K562 (cell line): Measurements from ENCODE around the gene STT3B. TPM values are rescaled to one million over a fixed set of nuclear protein-coding genes. Genes with fewer than 3 reads are reported as not detected.

Experiments
- ATAC-seq: fragments of 200-7000 bp; cut with Tn5 transposase; 3 replicates; pipeline ENCODE4 v1.9.1; 2020; ENCODE audit warnings: moderate library complexity
- BruUV-seq: library from RNA; stranded (reverse); fragments of 400-500 nt; replicated peaks from 2 replicates; lab custom pipeline; 2021; lab: Mats Ljungman, UMichigan
- CTCF ChIA-PET: fragments of 300-600 bp; formaldehyde crosslinking; extraction: SDS; loops from one replicate; lab custom pipeline; 2021; ENCODE audit warnings: low intra/inter-chr PET ratio; lab: Yijun Ruan, JAX
- POLR2A ChIA-PET: fragments of 300-600, 350-650 bp; sonication (Branson Sonifier 250); formaldehyde crosslinking; extraction: SDS; loops from one replicate; lab custom pipeline; 2021; ENCODE audit warnings: antibody characterized with exemption, inconsistent platforms; lab: Yijun Ruan, JAX
- DNase-seq, 4 experiments: peaks; one replicate each; pipeline versions ENCODE4 v3.0.0 to v3.0.0-alpha.2; 2011 to 2018; ENCODE audit warnings: low spot score in 3 of 4, mixed read lengths in 3 of 4; ENCODE audit errors: extremely low read depth in 1 of 4
- FAIRE-seq: peaks from 2 replicates; lab custom pipeline; 2011; peaks lifted over from hg19 to GRCh38; lab: Jason Lieb, UNC
- H2AFZ ChIP-seq: 2 replicates; pipeline ENCODE4 v1.6.0; 2011; ENCODE audit warnings: low read depth, low read length, control low read depth, inconsistent platforms
- H3K27ac ChIP-seq: fragments of 200-600 bp; 3 replicates; pipeline ENCODE4 v1.8.0; 2011; ENCODE audit warnings: low read depth, mild to moderate bottlenecking, control low read depth, inconsistent platforms, low read length, moderate library complexity, mixed read lengths; ENCODE audit errors: extremely low read depth
- H3K27me3 ChIP-seq, 2 experiments: fragments of 300-600 bp in 1 of 2; 2 replicates in 1 of 2; 3 replicates in 1 of 2; pipeline versions ENCODE4 v1.6.0 to v1.8.0; 2011; ENCODE audit warnings: inconsistent platforms in 2 of 2, low read length in 2 of 2, mild to moderate bottlenecking in 1 of 2, mixed read lengths in 1 of 2, moderate library complexity in 1 of 2; ENCODE audit not compliant: control insufficient read depth in 2 of 2, insufficient read depth in 2 of 2
- H3K36me3 ChIP-seq: fragments of 300-600 bp; 3 replicates; pipeline ENCODE4 v1.8.0; 2011; ENCODE audit warnings: mild to moderate bottlenecking, low read length, inconsistent platforms; ENCODE audit not compliant: control insufficient read depth, insufficient read depth
- H3K4me1 ChIP-seq, 2 experiments: fragments of 200-600 bp in 1 of 2; replicated peaks in 1 of 2; 2 replicates in 1 of 2; 3 replicates in 1 of 2; pipeline versions ENCODE4 v1.5.1 to v1.8.0; 2011; ENCODE audit warnings: inconsistent platforms in 2 of 2, low read length in 2 of 2, mild to moderate bottlenecking in 1 of 2, mixed read lengths in 1 of 2, moderate library complexity in 1 of 2; ENCODE audit not compliant: control insufficient read depth in 2 of 2, insufficient read depth in 2 of 2
- H3K4me2 ChIP-seq: 2 replicates; pipeline ENCODE4 v1.6.1; 2011; ENCODE audit warnings: low read length, control low read depth, inconsistent platforms, mixed read lengths; ENCODE audit not compliant: insufficient read depth
- H3K4me3 ChIP-seq: fragments of 200-600 bp; sonication (generic), shearing (Covaris generic); 2 replicates; pipeline ENCODE4 v1.5.1; 2016; ENCODE audit warnings: control low read depth, inconsistent platforms
- H3K79me2 ChIP-seq: fragments of 200-600 bp; 3 replicates; pipeline ENCODE4 v1.8.0; 2011; ENCODE audit warnings: low read length, inconsistent platforms; ENCODE audit not compliant: control insufficient read depth, insufficient read depth
- H3K9ac ChIP-seq, 2 experiments: 2 replicates each; pipeline versions ENCODE4 v1.6.0 to v1.6.1; 2011; ENCODE audit warnings: low read depth in 2 of 2, low read length in 2 of 2, control low read depth in 1 of 2, inconsistent platforms in 1 of 2, mild to moderate bottlenecking in 1 of 2, mixed read lengths in 1 of 2; ENCODE audit not compliant: insufficient read depth in 1 of 2
- H3K9me1 ChIP-seq: one replicate; pipeline ENCODE4 v1.6.0; 2011; ENCODE audit warnings: inconsistent platforms, mild to moderate bottlenecking, low read length, moderate library complexity; ENCODE audit not compliant: control insufficient read depth, insufficient read depth
- H3K9me3 ChIP-seq: replicated peaks from 2 replicates; pipeline ENCODE4 v1.5.1; 2011; ENCODE audit warnings: low read depth, low read length, inconsistent platforms; ENCODE audit not compliant: control insufficient read depth, insufficient read depth
- H4K20me1 ChIP-seq: replicated peaks from 2 replicates; pipeline ENCODE4 v1.6.1; 2011; ENCODE audit warnings: low read length, inconsistent platforms, mixed read lengths; ENCODE audit not compliant: control insufficient read depth, insufficient read depth
- ASH1L ChIP-seq: fragments of 450-650 bp; IDR thresholded peaks from 2 replicates; pipeline ENCODE4 v1.6.1; 2018; ENCODE audit warnings: borderline replicate concordance, mild to moderate bottlenecking, low read depth; ENCODE audit not compliant: partially characterized antibody
- CREB3 ChIP-seq: fragments of 450-650 bp; conservative IDR thresholded peaks from 2 replicates; pipeline ENCODE4 v1.6.1; 2016; ENCODE audit warnings: missing genetic modification characterization, low read depth, mild to moderate bottlenecking, missing compliant biosample characterization, moderate library complexity
- CREB5 ChIP-seq: fragments of 250-450 bp; sonication (Bioruptor Pico); IDR thresholded peaks from 2 replicates; pipeline ENCODE4 v1.5.0; 2020; ENCODE audit warnings: mild to moderate bottlenecking
- CSDE1 ChIP-seq, 2 experiments: fragments of 450-650 bp; IDR thresholded peaks; 2 replicates each; pipeline ENCODE4 v1.6.1; 2016; ENCODE audit warnings: mild to moderate bottlenecking in 1 of 2
- FOXK2 ChIP-seq, 2 experiments: fragments of 450-650 bp; IDR thresholded peaks in 1 of 2; conservative IDR thresholded peaks in 1 of 2; 2 replicates each; pipeline ENCODE4 v1.6.1; 2016; ENCODE audit warnings: low read depth in 2 of 2, mild to moderate bottlenecking in 1 of 2
- HNRNPK ChIP-seq: fragments of 200-400 bp; formaldehyde crosslinking; IDR thresholded peaks from one replicate; pipeline ENCODE4 v1.6.1; 2018; ENCODE audit warnings: mild to moderate bottlenecking, low read depth, low read length; ENCODE audit not compliant: poor library complexity, severe bottlenecking
- L3MBTL2 ChIP-seq: fragments of 450-650 bp; IDR thresholded peaks from 2 replicates; pipeline ENCODE4 v1.6.1; 2016; ENCODE audit warnings: mild to moderate bottlenecking, moderate library complexity
- MTA1 ChIP-seq: fragments of 450-650 bp; IDR thresholded peaks from 2 replicates; pipeline ENCODE4 v1.6.1; 2017; ENCODE audit warnings: borderline replicate concordance
- PKNOX1 ChIP-seq: fragments of 450-650 bp; IDR thresholded peaks from 2 replicates; pipeline ENCODE4 v1.6.1; 2016
- POLR3A ChIP-seq: IDR thresholded peaks from 2 replicates; pipeline ENCODE4 v1.6.1; 2011; ENCODE audit warnings: borderline replicate concordance, mild to moderate bottlenecking, moderate library complexity; ENCODE audit not compliant: insufficient read length, insufficient read depth; ENCODE audit errors: extremely low read depth
- SMARCA4 ChIP-seq: fragments of 450-650 bp; IDR thresholded peaks from 2 replicates; pipeline ENCODE4 v1.6.1; 2016
- SREBF1 ChIP-seq: fragments of 150-350 bp; IDR thresholded peaks from 2 replicates; pipeline ENCODE4 v1.6.1; 2014; ENCODE audit warnings: antibody characterized with exemption, low read depth, low read length, borderline replicate concordance
- TGIF2 ChIP-seq: sonication (generic); formaldehyde crosslinking; IDR thresholded peaks from 2 replicates; pipeline ENCODE4 v1.8.1; 2022; ENCODE audit warnings: mild to moderate bottlenecking, missing genetic modification reagents, moderate library complexity
- THAP7 ChIP-seq: fragments of 250-450 bp; sonication (Bioruptor Pico); IDR thresholded peaks from 2 replicates; pipeline ENCODE4 v1.5.0; 2021
- ZEB2 ChIP-seq: fragments of 450-650 bp; IDR thresholded peaks from 2 replicates; pipeline ENCODE4 v1.6.1; 2016
- ZNF134 ChIP-seq: fragments of 250-450 bp; sonication (Bioruptor Pico); conservative IDR thresholded peaks from 2 replicates; pipeline ENCODE4 v1.4.0; 2020
- ZNF174 ChIP-seq: fragments of 250-450 bp; sonication (Bioruptor Pico); IDR thresholded peaks from 2 replicates; pipeline ENCODE4 v1.4.0; 2020; ENCODE audit warnings: mild to moderate bottlenecking
- ZNF408 ChIP-seq: fragments of 250-450 bp; sonication (Bioruptor Pico); IDR thresholded peaks from 2 replicates; pipeline ENCODE4 v1.4.0; 2020; ENCODE audit warnings: low read depth, mild to moderate bottlenecking, moderate library complexity
- ZNF589 ChIP-seq: fragments of 200-800 bp; sonication (Bioruptor generic); IDR thresholded peaks from 2 replicates; pipeline ENCODE4 v1.6.1; 2016; ENCODE audit warnings: low read depth, missing genetic modification characterization, missing compliant biosample characterization
- WGBS: fragments of 100-300 bp; shearing (Covaris generic); methylation state at CpG from one replicate; pipeline ENCODE4 v1.1.6; 2016; ENCODE audit warnings: low coverage, mixed read lengths; ENCODE audit not compliant: insufficient coverage; ENCODE audit errors: missing lambda C conversion rate; 5-methylcytosine and 5-hydroxymethylcytosine counted together
- in situ Hi-C: fragments of 300-500 bp; cut with MboI; formaldehyde crosslinking; loops from 4 replicates; pipeline ENCODE4 v1.15.0; 2018; ENCODE audit warnings: inconsistent platforms, mixed read lengths
- intact Hi-C: fragments of 100-400 bp; cut with micrococcal nuclease; formaldehyde crosslinking; loops from 2 replicates; pipeline ENCODE4 v1.14.2; 2022
- polyA plus RNA-seq, 8 experiments: library from polyadenylated mRNA; depleted of rRNA in 4 of 8; stranded (reverse) in 5 of 8; unstranded in 3 of 8; fragments of >200 nt; fragmentation: Nextera tagmentation in 2 of 8; fragmentation: Illumina TruSeq in 1 of 8; extraction: Ambion mirVana in 2 of 8; extraction: Trizol in 1 of 8; gene quantifications; 2 replicates each; pipeline versions ENCODE4 v1.2.1 to v1.2.3, GENCODE V29; 2011 to 2014; ENCODE audit warnings: inconsistent platforms in 1 of 8, missing spikeins in 1 of 8
- total RNA-seq, 7 experiments: library from RNA; depleted of rRNA in 6 of 7; stranded (reverse); fragments of >200 nt in 6 of 7; fragmentation: Illumina TruSeq in 2 of 7; extraction: Trizol in 2 of 7; gene quantifications; 2 replicates each; pipeline versions ENCODE4 v1.2.1 to v1.2.3, GENCODE V29; 2011 to 2021; ENCODE audit warnings: low replicate concordance in 1 of 7

STT3B gene
- total and polyA plus RNA-seq, 9 of the 15 experiments (the other 6 are each of a cell fraction or from before 2014, with no cell fraction given), result 22.4 to 147 (median 100) TPM

GRCh38 chr3:31580645-31581044, 47.9 kb downstream of the STT3B start (continued):
- TF ChIP-seq PKNOX1, result no peak
- TF ChIP-seq TGIF2, result no peak
- no peak for TF ChIP-seq ZNF134 (CRISPR knock-in tag)
- TF ChIP-seq ZNF408, result no peak
- TF ChIP-seq ZNF589 (CRISPR knock-in tag), result no peak
- TF ChIP-seq ZEB2, result no peak
- TF ChIP-seq L3MBTL2, result no peak

GRCh38 chr3:31581660-31582059, 48.9 kb downstream of the STT3B start:
- no peaks in the 10 kb centered on the region for H3K9me1 ChIP-seq
- H2AFZ ChIP-seq, result no peak overlapping the region
- DNase-seq (no peak), FAIRE-seq (no peak), ATAC-seq (no peak)
- H3K9me3 ChIP-seq, result no peaks in the 10 kb centered on the region
- POLR2A ChIA-PET, result no interaction called here
- H3K4me2 ChIP-seq, result no peak overlapping the region
- H3K79me2 ChIP-seq, result peaks cover 74% of the 10 kb centered on the region
- H3K27me3 ChIP-seq, result no peaks in the 10 kb centered on the region
- peaks cover 48% of the 10 kb centered on the region for H3K36me3 ChIP-seq
- no peak overlapping the region for H3K4me3 ChIP-seq
- BruUV-seq, result no TSS peak
- intact Hi-C loops (no loop called here), in situ Hi-C loops (no loop called here)
- no peak overlapping the region for H3K27ac ChIP-seq
- H3K4me1 ChIP-seq, result no peaks in the 10 kb centered on the region
- 70% methylated on average over 2 of the region's 2 CpGs for WGBS
- no peak overlapping the region for H3K9ac ChIP-seq
- H4K20me1 ChIP-seq, result no peaks in the 10 kb centered on the region
- CTCF ChIA-PET, result no interaction called here
- no peak for TF ChIP-seq CSDE1 (IDR thresholded peaks at IDR 0.05)
- TF ChIP-seq CREB5, result no peak
- no peak for TF ChIP-seq FOXK2 (conservative IDR thresholded peaks at IDR 0.05 in 1 of 2, IDR thresholded peaks at IDR 0.05 in 1 of 2; ENCODE audit: low read depth in 2 of 2)
- no peak for TF ChIP-seq SMARCA4
- TF ChIP-seq HNRNPK, result no peak
- TF ChIP-seq ASH1L, result no peak
- no peak for TF ChIP-seq SREBF1
- TF ChIP-seq THAP7 (CRISPR knock-in tag), result no peak
- TF ChIP-seq POLR3A, result no peak
- no peak for TF ChIP-seq CREB3 (tag)
- TF ChIP-seq MTA1, result no peak
- no peak for TF ChIP-seq ZNF174
